GM23338 (cell line): ENCODE results near the gene FGD4. TPM values are rescaled to one million over a fixed set of nuclear protein-coding genes. Genes with fewer than 3 reads are reported as not detected.

Source experiments
- ATAC-seq: fragments of 200-7000 bp; cut with Tn5 transposase; 3 replicates; pipeline ENCODE4 v1.9.1; 2020
- DNase-seq: peaks from one replicate; pipeline ENCODE4 v3.0.0-alpha.2; 2015; ENCODE audit warnings: low spot score
- H2AFZ ChIP-seq: fragments of 200-600 bp; sonication (generic); 2 replicates; pipeline ENCODE4 v1.8.0; 2016; ENCODE audit warnings: antibody characterized with exemption, mild to moderate bottlenecking, moderate library complexity
- H3F3A ChIP-seq: fragments of 200-600 bp; sonication (generic); replicated peaks from 2 replicates; pipeline ENCODE4 v1.8.0; 2017; ENCODE audit warnings: antibody characterized with exemption, mixed run types, low read depth
- H3K27ac ChIP-seq: fragments of 200-600 bp; sonication (generic); 2 replicates; pipeline ENCODE4 v1.6.1; 2016; ENCODE audit warnings: low read depth
- H3K27me3 ChIP-seq: fragments of 200-600 bp; sonication (generic); 2 replicates; pipeline ENCODE4 v1.8.0; 2016; ENCODE audit warnings: mild to moderate bottlenecking, mixed run types, moderate library complexity; ENCODE audit not compliant: insufficient read depth
- H3K36me3 ChIP-seq: fragments of 200-600 bp; sonication (generic); 2 replicates; pipeline ENCODE4 v1.8.0; 2016; ENCODE audit warnings: mild to moderate bottlenecking; ENCODE audit not compliant: insufficient read depth
- H3K4me1 ChIP-seq: fragments of 200-600 bp; sonication (generic); 2 replicates; pipeline ENCODE4 v1.8.0; 2016; ENCODE audit warnings: mild to moderate bottlenecking, moderate library complexity; ENCODE audit not compliant: insufficient read depth
- H3K4me2 ChIP-seq: fragments of 200-600 bp; sonication (generic); 2 replicates; pipeline ENCODE4 v1.7.1; 2017; ENCODE audit warnings: mixed run types
- H3K4me3 ChIP-seq: fragments of 200-600 bp; sonication (generic); 2 replicates; pipeline ENCODE4 v1.6.1; 2016; ENCODE audit warnings: mixed run types
- H3K79me2 ChIP-seq: fragments of 200-600 bp; sonication (generic); replicated peaks from 2 replicates; pipeline ENCODE4 v1.8.0; 2017; ENCODE audit warnings: mild to moderate bottlenecking; ENCODE audit not compliant: insufficient read depth
- H3K9me2 ChIP-seq: fragments of 200-600 bp; sonication (generic); 2 replicates; pipeline ENCODE4 v1.8.0; 2017; ENCODE audit not compliant: insufficient read depth
- H4K20me1 ChIP-seq: fragments of 200-600 bp; sonication (generic); replicated peaks from 2 replicates; pipeline ENCODE4 v1.8.0; 2017; ENCODE audit warnings: mild to moderate bottlenecking; ENCODE audit not compliant: insufficient read depth
- H3K27ac Mint-ChIP-seq: 2 replicates; pipeline ENCODE4 v1.8.0; 2020; ENCODE audit warnings: inconsistent platforms, mild to moderate bottlenecking, moderate library complexity, mixed read lengths
- H3K27me3 Mint-ChIP-seq: 3 replicates; pipeline ENCODE4 v1.8.0; 2022; ENCODE audit warnings: low read depth, mild to moderate bottlenecking, moderate library complexity, mixed read lengths, inconsistent platforms; ENCODE audit not compliant: insufficient read depth, poor library complexity
- H3K36me3 Mint-ChIP-seq: 3 replicates; pipeline ENCODE4 v1.8.0; 2021; ENCODE audit warnings: low read depth, mild to moderate bottlenecking, inconsistent platforms, moderate library complexity, mixed read lengths
- H3K4me1 Mint-ChIP-seq: 3 replicates; pipeline ENCODE4 v1.8.0; 2020; ENCODE audit warnings: mild to moderate bottlenecking, inconsistent platforms, mixed read lengths
- H3K4me3 Mint-ChIP-seq: 3 replicates; pipeline ENCODE4 v1.8.0; 2021; ENCODE audit warnings: moderate library complexity, mild to moderate bottlenecking, inconsistent platforms, mixed read lengths
- H3K9me3 Mint-ChIP-seq: 3 replicates; pipeline ENCODE4 v1.8.0; 2020; ENCODE audit warnings: moderate library complexity, mild to moderate bottlenecking, inconsistent platforms, mixed read lengths
- CREB1 ChIP-seq: fragments of 250-450 bp; sonication (Bioruptor Pico); IDR thresholded peaks from 2 replicates; pipeline ENCODE4 v1.5.0; 2020; ENCODE audit warnings: low read depth, mild to moderate bottlenecking, moderate library complexity
- CTCF ChIP-seq, 2 experiments: fragments of 200-600 bp in 1 of 2; sonication (generic) in 1 of 2; conservative IDR thresholded peaks; 2 replicates each; pipeline versions ENCODE4 v1.5.1 to v1.6.1; 2016 to 2017; ENCODE audit warnings: antibody characterized with exemption in 2 of 2, low read depth in 2 of 2, mild to moderate bottlenecking in 2 of 2, moderate library complexity in 1 of 2
- EZH2 ChIP-seq: fragments of 200-600 bp; sonication (generic); IDR thresholded peaks from one replicate; pipeline ENCODE4 v1.8.0; 2017; ENCODE audit warnings: antibody characterized with exemption, mild to moderate bottlenecking, low read depth; ENCODE audit not compliant: unreplicated experiment
- NANOG ChIP-seq: IDR thresholded peaks from 2 replicates; pipeline ENCODE4 v1.6.1; 2016; ENCODE audit warnings: antibody characterized with exemption, borderline replicate concordance
- STAT1 ChIP-seq: IDR thresholded peaks from one replicate; pipeline ENCODE4 v1.6.1; 2016; ENCODE audit warnings: antibody characterized with exemption; ENCODE audit not compliant: unreplicated experiment
- ZNF462 ChIP-seq: fragments of 250-450 bp; sonication (Bioruptor Pico); IDR thresholded peaks from 2 replicates; pipeline ENCODE4 v1.5.0; 2020; ENCODE audit warnings: mild to moderate bottlenecking, moderate library complexity
- polyA plus RNA-seq: library from polyadenylated mRNA; unstranded; fragments of >200 nt; fragmentation: Nextera tagmentation; extraction: Ambion mirVana; gene quantifications from 2 replicates; pipeline ENCODE4 v1.2.1, GENCODE V29; 2016
- total RNA-seq: library from RNA; depleted of rRNA; stranded (reverse); fragments of >200 nt; shearing (Covaris generic); gene quantifications from 2 replicates; pipeline ENCODE4 v1.2.3, GENCODE V29; 2014

Gene FGD4
- total and polyA plus RNA-seq, 2 experiments from 2014 or later = 24.3 to 54.3 TPM

GRCh38 chr12:32559434-32559833 lies 160.1 kb downstream of the FGD4 start (continued):
- TF ChIP-seq ZNF462 (CRISPR knock-in tag) (no peak), EZH2 (no peak), STAT1 (no peak)

- Mint-ChIP-seq H3K4me1 (peaks cover 36% of the 10 kb centered on the region), H3K36me3 (peaks cover 40% of the 10 kb centered on the region), H3K27ac (0 out of 2 replicates have a peak overlapping the region, but pooled peaks have one; percentile 53), H3K9me3 (peaks cover 19% of the 10 kb centered on the region), H3K4me3 (no peak overlapping the region), H3K27me3 (peaks cover 3% of the 10 kb centered on the region)
- Histone ChIP-seq H3K4me1 (peaks cover 32% of the 10 kb centered on the region), H3K4me2 (no peak overlapping the region), H3K79me2 (peaks cover 79% of the 10 kb centered on the region), H3K36me3 (peaks cover 9% of the 10 kb centered on the region; the same call in 1 of the 2 replicates), H3K27ac (peak overlapping the region; percentile 52), H3K27me3 (no peaks in the 10 kb centered on the region), H3K4me3 (no peak overlapping the region), H3F3A (no peaks in the 10 kb centered on the region), H3K9me2 (no peaks in the 10 kb centered on the region), H2AFZ (no peak overlapping the region), H4K20me1 (peaks cover 3% of the 10 kb centered on the region; the same call in 1 of the 2 replicates)
- DNase-seq (no peak), ATAC-seq (peak; percentile 34; the same call in 2 of the 3 replicates)
- peak; percentile 22 to 49; a peak in 2 of 4 replicates for TF ChIP-seq CTCF (conservative IDR thresholded peaks at IDR 0.05; ENCODE audit: low read depth in 2 of 2)
- TF ChIP-seq NANOG = peak; percentile 8; the same call in 1 of the 2 replicates
- no peak for TF ChIP-seq CREB1 (CRISPR knock-in tag)
These were observed 161.2 kb downstream of the FGD4 start for GRCh38 chr12:32560520-32560919.
